NCI-H1105 (cell line): ENCODE measurements around the gene NRIP1.
"Not testable (repeated sequence)": the region's sequence is repeated elsewhere in the genome, so short reads cannot be mapped to it uniquely, and the experiment has no call there.

Experiments used
- DNase-seq: peaks from one replicate; lab custom pipeline; 2025; lab: John Stamatoyannopoulos, UW

NRIP1 gene

DNA sequence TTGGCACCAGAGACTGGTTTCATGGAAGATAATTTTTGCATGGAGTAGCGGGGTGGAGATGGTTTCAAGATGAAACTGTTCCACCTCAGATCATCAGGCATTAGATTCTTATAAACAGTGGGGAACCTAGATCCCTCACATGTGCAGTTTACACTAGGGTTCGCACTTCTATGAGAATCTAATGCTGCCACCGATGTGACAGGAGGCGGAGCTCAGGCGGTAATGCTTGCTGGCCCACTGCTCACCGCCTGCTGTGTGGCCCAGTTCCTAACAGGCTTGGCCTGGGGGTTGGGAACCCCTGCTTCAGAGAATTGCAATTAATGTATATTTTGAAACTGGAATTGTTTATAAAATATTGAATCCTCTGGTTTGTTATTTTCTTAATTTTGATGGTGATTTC, 92.1 kb downstream of the NRIP1 start:
- DNase-seq = no peak

DNA sequence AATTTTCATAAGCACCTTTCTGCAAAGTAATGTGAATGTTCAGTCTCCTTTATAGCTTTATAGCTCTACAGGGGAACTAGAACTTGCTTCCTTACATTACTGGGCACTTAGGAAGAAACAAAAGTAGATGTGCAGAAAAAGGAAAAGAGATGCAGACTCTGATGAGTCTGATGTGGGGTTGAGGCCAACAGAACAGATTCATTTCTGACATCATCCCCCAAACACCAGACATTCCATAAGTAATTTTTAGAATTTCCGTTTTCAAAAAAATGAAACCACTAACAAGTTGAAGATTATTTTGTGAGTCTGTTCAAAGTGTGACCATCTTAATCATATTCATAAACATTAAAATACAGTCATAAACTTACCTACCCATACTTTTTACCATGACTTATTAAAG, 96.0 kb downstream of the NRIP1 start:
- no peak for DNase-seq

DNA sequence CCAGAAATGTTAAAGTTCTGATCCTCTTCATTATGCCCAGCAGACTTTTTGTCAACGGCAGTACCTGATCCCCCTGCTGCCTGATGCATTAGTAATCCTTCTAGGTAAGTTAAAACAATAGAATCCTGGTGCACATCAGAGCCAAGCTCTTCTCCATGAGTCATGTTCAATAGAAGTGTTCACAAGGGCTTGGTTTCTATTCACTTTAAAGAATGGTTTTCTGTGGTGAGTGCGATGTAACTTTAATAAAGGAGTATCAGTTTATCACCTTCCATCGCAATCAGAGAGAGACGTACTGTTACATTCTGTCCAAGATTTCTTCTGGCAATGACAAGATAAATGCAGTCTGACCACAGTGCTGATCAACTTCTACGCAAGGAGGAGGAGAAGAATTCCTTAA, 96.8 kb downstream of the NRIP1 start:
- DNase-seq = no peak

DNA sequence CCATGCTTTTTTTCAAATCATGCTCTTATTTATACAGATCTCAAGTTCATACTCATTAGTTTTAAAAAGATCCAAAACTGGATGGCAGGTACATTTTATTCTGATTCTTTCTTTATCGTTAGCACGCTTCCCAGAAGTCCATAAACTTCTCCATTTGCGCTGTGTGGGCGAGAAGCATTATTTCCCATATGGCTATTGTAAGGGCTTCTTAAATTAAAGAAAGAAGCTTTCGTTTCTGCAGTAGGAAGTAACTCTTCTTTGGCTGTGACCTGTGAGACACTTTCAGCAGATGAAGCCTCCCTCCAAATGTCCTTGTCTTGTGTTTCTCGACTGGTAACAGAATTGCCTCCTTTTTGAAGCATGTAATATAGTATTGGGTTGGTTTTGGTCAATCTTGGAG, 100.2 kb downstream of the NRIP1 start:
- no peak for DNase-seq

DNA sequence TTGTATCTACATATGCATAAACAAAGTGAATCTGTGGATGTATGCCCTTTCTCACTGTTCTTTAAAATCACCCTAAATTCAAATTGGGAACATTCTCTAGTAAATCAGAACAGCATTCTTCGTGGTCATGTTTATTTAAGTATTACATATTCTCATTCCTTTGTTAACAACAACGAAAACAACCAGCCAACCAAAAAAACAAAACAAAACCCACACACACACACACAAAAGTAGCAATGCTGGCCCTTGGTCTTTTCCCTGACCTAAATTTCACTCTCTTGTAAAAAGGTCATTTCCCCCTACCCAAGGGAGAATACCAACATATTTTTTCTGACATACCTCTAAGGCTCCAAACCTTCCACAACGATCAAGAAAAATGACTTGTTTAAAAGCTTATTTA, 102.6 kb downstream of the NRIP1 start:
- DNase-seq = no peak

DNA sequence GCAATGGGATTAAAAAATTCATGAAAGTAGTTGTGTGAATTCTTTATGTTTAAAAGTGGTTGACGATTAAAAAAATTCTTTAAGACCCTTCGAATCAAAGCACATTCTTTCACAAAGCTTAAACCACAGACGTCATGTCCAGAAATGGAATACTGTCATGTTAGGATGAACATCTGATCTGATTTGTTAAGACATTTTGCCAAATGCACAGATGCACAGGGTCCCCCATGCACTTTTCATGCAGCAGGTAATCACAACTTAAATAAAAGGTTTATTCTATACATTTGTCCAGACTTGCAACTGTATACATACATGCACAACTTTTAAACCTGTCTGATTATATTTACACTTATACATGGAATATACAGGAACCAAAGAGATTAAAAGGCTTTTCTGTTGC, 103.3 kb downstream of the NRIP1 start:
- DNase-seq = no peak

DNA sequence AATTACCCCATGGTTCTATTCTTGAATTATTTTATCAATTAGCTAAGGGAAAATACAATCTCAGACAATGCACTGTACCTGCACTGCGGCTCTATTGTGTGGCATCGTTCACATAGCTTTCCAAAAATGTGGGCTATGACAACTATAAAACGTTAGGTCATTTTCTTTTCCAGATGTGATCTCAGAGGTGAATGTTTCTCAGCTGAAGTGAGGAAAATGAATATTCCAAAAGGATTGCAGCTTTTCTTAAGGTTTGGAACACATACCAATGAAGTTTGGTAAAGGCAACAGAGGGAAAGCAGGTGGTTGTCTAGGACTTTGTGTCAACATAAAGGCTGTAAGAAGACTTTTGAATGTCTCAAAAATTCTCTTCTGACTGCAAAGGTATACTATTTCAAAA, 105.5 kb downstream of the NRIP1 start:
- DNase-seq = no peak

DNA sequence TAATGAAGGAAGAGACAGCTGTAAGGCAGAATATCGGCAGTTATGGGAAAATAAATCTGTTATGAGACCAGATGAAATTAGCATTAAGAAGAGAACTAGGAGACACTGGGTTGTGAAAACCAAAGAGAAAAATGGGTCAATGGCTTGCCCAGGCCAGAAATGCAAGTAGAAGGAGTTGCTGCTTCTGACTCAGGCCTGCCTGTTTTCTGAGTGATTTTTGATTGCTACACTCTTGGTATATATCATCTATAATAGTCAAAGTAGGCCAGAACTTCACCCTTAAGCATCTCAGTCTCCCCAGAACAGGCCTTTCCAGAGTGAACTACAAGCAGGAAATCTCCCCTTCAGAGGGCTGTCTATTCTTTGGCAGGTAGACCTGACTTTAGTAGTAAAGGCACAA, 107.0 kb downstream of the NRIP1 start:
- no peak for DNase-seq

DNA sequence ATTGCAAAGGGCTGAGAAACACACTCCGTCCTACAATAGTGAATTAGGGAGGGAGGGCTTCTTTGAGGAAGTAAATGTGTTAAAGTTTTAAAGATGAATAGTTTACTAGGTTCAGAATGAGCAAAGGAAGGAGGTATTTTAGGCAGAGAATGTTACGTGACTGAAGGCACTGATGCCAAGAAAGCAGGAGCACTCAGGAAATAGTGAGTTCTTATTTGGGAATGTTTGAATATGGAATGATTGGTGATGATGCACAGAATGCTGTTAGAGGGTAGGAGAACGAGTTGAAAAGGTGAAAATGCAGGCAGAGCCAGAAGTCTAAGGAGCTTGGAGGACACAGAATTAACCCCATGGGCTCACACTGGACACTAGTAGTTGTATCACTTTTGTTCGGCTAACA, 108.0 kb downstream of the NRIP1 start:
- no peak for DNase-seq

DNA sequence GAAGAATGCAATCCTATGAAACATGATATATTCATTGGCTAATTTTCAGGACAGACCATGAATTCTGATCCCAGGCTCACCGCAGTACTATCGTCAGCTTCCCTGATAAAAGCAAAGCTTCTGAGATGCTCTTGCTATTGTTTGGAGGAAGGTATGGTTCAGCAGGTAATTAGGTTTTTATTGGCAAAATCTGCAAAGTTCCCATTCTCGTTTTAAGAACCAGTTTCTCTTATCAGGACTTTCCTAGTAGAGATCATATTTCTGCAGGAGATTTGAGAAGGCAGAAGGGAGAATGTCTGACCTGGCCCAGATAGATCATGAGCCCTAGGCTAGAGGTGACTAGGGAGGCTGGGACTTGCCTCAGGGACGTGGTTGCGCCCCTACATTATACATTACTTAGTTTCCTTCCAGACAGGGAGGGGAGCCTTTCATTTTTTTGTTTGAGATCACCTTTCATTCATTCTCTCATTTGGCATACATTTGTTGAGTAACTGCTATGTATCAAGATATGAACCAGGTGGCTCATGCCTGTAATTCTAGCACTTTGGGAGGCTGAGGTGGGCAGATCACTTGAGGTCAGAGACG, 108.8 kb downstream of the NRIP1 start:
- DNase-seq = no peak

DNA sequence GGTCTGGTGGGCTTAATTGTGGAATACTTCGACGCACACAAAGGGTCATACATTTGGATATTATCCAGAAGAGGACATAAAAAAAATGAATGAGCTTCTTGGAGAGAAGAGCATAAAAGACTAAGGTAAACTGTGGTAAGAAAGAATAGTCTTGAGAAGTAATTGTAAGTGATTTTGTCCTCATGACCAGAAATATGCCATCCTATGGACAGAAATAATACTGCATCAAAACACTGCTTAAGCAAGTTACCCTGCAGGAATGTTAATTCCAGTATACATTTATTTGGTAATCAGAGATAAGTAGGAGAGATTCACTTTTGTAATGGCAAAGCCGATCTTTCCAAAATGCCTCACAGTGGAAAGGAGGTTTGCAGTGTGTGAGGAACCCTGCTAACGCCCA, 111.9 kb downstream of the NRIP1 start:
- no peak for DNase-seq

DNA sequence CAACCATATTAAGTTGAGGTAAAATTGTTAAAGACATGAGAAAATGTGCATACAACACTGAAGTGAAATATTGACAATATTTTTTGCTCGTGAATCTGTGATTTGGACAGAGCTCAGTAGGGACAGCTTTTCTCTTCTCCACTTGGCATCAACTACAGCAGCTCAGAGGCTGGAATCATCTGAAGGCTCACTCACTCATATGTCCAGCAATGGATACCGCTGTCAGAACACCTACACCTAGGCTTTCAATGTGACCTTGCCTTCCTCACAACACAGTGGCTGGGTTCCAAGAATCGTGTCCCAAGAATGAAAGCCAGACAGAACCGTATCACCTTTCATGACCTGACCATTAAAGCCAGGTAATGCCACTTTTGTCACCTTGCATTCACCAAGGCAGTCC, 115.2 kb downstream of the NRIP1 start:
- DNase-seq = no peak

DNA sequence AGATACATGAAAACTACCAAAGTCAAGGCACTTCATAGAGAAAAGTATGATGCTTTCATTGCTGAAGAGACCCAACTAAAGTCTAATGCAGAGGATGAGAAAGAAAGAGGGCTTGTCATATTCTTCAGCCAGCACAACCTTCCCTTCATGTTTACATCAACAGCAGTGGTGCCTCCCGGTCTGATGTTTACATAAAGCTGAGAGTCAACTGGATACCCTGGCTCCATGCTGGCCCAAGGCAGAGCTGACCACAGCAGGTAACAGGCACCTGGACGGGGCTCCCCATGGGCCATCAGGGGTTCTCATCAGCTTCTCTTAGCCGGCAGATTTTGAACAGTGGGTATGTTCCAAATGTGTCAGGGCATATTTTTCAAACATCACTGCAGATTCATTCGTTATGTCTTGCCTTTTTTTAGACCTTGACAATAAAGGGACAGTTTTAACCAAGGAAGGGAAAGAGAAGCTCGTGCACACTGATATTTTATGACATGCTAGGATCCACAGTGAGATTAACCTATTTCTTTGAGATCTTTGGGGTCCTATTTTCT, 117.1 kb downstream of the NRIP1 start:
- no peak for DNase-seq

DNA sequence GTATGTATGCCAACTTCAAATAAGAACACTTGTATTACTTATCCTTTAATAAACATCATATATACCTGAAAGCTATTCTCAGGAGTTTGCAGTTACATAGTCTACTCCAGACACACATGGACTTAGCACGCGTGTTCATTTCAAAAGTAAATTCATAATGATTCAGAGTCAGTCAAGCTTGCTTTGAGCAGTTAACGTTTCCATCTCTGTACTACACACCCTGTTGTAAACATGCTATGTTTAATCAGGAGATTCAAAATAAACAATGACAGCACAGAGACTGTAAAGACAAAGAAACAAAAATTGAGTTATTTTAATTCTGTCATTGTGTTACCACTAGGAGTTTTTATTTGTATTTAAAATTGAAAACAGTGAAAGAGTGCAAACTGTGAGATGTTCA, 119.6 kb downstream of the NRIP1 start:
- DNase-seq = no peak

DNA sequence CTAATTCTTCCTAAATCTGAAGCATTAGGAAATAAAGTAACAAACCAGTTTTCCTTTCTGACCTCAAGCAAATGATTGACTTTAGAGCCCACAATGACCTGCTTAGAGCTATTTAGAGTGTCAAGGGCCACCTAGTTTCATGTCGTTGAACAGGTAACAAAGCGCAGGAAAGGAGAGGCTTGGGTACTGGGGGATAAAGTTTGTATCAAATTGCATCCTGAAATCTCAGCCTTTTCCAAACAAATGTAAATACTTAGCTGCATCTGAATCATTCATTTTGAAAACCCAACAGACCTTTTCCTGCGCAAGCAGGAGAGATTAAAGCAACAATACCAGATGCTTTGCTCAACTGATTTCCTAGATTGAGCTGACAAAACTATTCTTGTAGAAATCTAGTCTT, 121.2 kb downstream of the NRIP1 start:
- no peak for DNase-seq

DNA sequence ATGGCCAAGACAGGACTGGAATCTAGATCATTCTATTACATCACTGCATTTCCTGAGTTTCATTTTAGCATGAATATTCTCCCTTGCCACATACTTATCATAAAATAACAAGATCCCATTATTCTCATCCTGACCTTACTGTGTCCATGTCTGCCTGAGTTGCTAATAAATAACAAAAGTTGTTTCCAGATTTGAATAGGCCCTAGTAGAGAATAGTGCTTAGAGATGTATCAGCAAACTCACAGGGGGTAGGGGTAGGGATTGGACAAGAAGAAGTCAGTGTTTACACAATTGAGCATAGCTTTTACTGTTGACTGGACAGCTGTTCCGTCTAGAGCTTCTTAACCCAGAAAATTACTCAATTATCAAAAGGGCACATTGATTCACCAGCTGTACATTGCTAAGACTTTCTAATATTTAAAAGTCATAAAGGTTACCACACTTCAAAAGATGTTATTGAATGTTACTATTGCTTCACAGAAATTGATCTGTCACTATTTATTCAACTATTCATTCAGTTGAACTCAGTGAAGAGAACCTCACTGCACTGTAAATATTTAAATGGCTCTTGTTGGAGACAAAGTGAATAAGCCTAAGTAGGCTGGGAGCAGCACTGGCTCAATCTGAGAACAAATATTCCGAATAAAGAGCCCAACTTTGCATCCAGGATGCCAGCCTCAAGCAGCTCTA, 121.9 kb downstream of the NRIP1 start:
- DNase-seq = no peak

DNA sequence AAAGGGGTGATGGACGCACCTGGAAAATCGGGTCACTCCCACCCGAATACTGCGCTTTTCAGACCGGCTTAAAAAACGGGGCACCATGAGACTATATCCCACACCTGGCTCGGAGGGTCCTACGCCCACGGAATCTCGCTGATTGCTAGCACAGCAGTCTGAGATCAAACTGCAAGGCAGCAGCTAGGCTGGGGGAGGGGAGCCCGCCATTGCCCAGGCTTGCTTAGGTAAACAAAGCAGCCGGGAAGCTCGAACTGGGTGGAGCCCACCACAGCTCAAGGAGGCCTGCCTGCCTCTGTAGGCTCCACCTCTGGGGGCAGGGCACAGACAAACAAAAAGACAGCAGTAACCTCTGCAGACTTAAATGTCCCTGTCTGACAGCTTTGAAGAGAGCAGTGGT, 137.5 kb downstream of the NRIP1 start:
- not testable (repeated sequence) for DNase-seq

DNA sequence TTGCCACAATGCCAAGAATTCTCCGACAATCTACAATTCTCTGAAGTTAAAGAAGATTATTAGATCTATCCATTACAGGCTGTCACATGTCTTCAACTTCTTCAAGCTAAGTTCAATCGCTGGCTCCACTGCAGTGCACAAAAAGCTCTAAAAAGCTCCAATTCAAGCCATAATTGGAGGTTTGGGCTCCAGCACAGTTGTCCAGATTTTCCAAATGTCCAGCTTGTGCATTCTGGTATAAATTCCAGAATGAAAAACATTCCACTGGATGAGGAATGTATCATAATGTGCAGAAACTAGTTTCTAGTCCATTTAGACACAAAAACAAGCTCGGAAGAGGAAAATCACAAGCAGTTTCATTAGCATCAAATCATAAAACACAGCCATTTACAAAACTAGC, 138.6 kb downstream of the NRIP1 start:
- no peak for DNase-seq

DNA sequence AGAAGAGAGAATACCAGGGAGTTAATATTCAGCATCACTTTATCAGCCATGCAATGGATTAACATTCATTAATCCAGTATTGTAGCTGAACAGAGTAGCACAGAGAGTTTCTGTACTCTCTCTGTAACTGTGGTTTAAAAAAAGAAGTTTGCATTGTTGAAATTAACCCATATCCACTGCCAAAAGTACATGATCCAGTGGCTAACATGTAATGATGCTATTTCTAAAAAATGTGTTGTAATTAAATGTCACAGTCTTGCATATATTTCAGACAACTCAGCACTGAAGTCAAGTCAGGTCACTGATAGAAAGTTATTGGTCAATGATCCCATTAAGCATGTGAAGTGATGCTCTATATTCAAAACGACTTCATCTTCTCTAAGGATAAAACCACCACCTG, 141.3 kb downstream of the NRIP1 start:
- no peak for DNase-seq

DNA sequence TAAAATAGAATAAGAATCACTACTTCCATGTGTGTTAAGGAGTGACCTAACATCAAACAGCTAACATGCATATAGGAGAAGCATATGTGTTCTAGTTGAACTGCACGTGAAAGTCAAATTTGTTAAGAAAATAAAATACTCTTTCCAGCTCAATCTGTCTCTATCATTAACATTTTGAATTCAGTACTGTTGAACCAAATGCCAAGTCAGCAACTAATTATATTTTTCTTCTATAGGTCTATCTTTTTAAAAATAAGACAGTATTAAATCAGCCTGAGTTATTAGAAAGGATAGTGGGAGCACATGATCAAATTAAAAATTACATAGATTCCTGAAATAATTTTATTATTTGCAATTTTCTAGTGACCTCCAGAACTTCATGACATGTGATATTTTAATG, 141.8 kb downstream of the NRIP1 start:
- no peak for DNase-seq

DNA sequence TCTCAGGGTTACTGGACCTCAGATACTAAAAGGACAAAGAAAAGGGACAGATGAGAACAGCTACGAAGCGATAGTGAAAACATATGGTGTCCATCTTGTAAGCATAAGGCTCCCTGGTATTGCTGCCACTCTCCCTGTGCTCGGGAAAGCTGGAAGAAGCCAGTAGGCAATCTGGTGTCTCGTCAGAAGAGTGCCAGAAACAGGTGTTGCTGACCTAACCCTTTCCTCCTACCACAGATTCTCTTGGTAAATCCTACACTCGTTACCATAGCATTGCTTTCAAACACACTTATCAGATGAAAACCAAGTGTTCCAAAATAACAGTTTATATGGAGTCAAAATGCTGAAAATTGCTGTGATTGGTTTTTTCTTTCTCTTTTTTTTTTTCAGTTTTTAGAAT, 146.3 kb downstream of the NRIP1 start:
- DNase-seq = no peak

DNA sequence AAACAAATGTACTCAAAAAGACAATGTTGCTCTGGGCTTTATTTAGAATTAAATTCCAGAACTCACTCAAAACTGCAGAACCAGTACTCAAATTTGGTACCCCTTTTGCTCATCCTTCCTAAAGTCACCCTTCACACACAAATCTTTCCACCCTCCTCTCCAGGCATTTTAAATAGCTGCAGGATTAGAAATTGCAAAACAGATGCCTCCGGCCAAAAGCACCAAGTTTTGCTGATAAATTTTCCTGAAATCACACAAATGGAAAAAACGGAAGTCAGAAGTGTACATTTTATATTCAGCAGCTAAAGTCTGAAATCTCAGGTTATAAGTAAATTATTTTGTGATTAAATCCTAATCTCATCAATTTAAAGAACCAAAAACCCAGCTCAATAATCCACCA, 147.0 kb downstream of the NRIP1 start:
- no peak for DNase-seq

DNA sequence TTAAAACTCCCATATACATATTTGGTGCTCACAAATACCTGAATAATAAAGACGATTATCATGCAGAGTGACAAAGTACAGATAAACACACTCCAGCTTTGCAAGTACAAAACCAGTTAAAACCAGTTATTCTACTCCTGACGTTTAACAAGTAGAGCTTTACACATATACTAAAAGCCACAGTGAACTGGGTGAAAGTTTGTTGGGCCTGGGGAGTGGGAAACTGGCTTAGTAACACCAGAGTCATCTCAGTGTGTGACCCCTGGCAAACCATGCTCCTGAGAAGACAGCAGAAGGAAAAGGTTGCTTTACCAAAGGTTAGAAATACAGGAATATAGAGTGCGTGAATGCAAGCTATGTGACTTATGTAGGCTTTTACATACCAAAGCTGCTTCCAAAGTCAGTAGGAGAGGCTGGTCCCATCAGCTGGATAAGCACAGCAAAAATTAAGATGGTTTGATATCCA, 148.1 kb downstream of the NRIP1 start:
- no peak for DNase-seq

DNA sequence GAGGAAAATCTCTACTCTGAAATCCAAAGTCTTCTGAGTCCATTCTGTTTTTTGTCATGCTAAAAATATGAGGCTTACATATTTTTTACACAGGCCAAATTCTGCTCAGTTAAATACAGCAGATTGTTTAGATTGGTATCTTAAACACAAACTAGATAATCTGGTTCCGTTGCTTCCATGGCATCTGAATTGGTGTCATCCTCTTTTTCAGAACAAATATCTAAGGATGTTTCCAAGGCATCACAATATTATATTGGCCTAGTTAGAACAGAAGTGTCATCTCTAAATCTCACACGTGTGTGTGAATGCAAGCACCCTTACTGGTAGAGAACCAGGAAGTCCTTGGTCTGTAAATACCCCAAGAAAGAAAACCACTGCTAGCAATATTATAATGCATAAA, 151.2 kb downstream of the NRIP1 start:
- DNase-seq = no peak
